H1 (cell line): ENCODE data around the gene OR2V2.

Experiments
- BRCA1 ChIP-seq: IDR thresholded peaks from 2 replicates; pipeline ENCODE4 v1.6.1; 2012; ENCODE audit warnings: low read depth, low read length, improper control_type of control experiment
- CEBPB ChIP-seq: IDR thresholded peaks from 2 replicates; pipeline ENCODE4 v1.6.1; 2012; ENCODE audit warnings: low read depth, low read length
- CTCF ChIP-seq, 3 experiments: IDR thresholded peaks; 1 replicate in 2 of 3; 2 replicates in 1 of 3; pipeline versions ENCODE4 v1.5.1 to v1.6.1; 2011; ENCODE audit warnings: low read length in 3 of 3, mild to moderate bottlenecking in 3 of 3, inconsistent platforms in 2 of 3, low read depth in 1 of 3, moderate library complexity in 1 of 3; ENCODE audit not compliant: insufficient read depth in 1 of 3; ENCODE audit errors: control extremely low read depth in 1 of 3
- EP300 ChIP-seq, 2 experiments: IDR thresholded peaks; 1 replicate in 1 of 2; 2 replicates in 1 of 2; pipeline ENCODE4 v1.6.1; 2011 to 2012; ENCODE audit warnings: low read depth in 2 of 2, low read length in 2 of 2, mild to moderate bottlenecking in 2 of 2, borderline replicate concordance in 1 of 2, inconsistent platforms in 1 of 2, moderate library complexity in 1 of 2
- EZH2 ChIP-seq: fragments of 200-600 bp; sonication (generic); IDR thresholded peaks from 2 replicates; pipeline ENCODE4 v1.7.1; 2012; ENCODE audit warnings: low read depth, mild to moderate bottlenecking, moderate library complexity, low read length, inconsistent platforms; ENCODE audit not compliant: severe bottlenecking
- JUND ChIP-seq: IDR thresholded peaks from 2 replicates; pipeline ENCODE4 v1.6.1; 2011; ENCODE audit warnings: mild to moderate bottlenecking, improper control_type of control experiment, low read length
- POLR2A ChIP-seq, 2 experiments: IDR thresholded peaks; 1 replicate in 1 of 2; 2 replicates in 1 of 2; pipeline ENCODE4 v1.6.1; 2011; ENCODE audit warnings: low read depth in 2 of 2, low read length in 2 of 2, mild to moderate bottlenecking in 2 of 2; ENCODE audit errors: control extremely low read depth in 1 of 2
- SRF ChIP-seq: IDR thresholded peaks from 2 replicates; pipeline ENCODE4 v1.6.1; 2011; ENCODE audit warnings: mild to moderate bottlenecking, low read depth, low read length, moderate library complexity
- TAF1 ChIP-seq: IDR thresholded peaks from 2 replicates; pipeline ENCODE4 v1.6.1; 2011; ENCODE audit warnings: mild to moderate bottlenecking, low read depth, low read length
- TBP ChIP-seq: IDR thresholded peaks from 2 replicates; pipeline ENCODE4 v1.6.1; 2011; ENCODE audit warnings: low read depth, low read length, improper control_type of control experiment
- TCF12 ChIP-seq: IDR thresholded peaks from 2 replicates; pipeline ENCODE4 v1.6.1; 2011; ENCODE audit warnings: low read depth, mild to moderate bottlenecking, low read length
- TEAD4 ChIP-seq: IDR thresholded peaks from 2 replicates; pipeline ENCODE4 v1.6.1; 2012; ENCODE audit warnings: low read depth, low read length, inconsistent platforms, mixed read lengths

GRCh38 chr5:181186022-181186421, 38.6 kb downstream of the OR2V2 start:
- no peak for TF ChIP-seq POLR2A (IDR thresholded peaks at IDR 0.05; ENCODE audit: control extremely low read depth in 1 of 2, low read depth in 2 of 2, low read length in 2 of 2)
- TF ChIP-seq TBP = no peak
- TF ChIP-seq TEAD4 = no peak
- no peak for TF ChIP-seq TCF12
- TF ChIP-seq EP300 (IDR thresholded peaks at IDR 0.05; ENCODE audit: borderline replicate concordance in 1 of 2, low read depth in 2 of 2, low read length in 2 of 2) = no peak
- no peak for TF ChIP-seq CTCF (IDR thresholded peaks at IDR 0.05; ENCODE audit: control extremely low read depth in 1 of 3, insufficient read depth in 1 of 3, low read depth in 1 of 3, low read length in 3 of 3)
- no peak for TF ChIP-seq CEBPB
- TF ChIP-seq EZH2 = no peak
- TF ChIP-seq BRCA1 = no peak
- TF ChIP-seq TAF1 = no peak
- TF ChIP-seq SRF = no peak
- no peak for TF ChIP-seq JUND
